GM23338 (cell line): ENCODE results near the gene RELCH. TPM values are rescaled to one million over a fixed set of nuclear protein-coding genes. Genes with fewer than 3 reads are reported as not detected.

ENCODE experiments used
- ATAC-seq: fragments of 200-7000 bp; cut with Tn5 transposase; 3 replicates; pipeline ENCODE4 v1.9.1; 2020
- DNase-seq: peaks from one replicate; pipeline ENCODE4 v3.0.0-alpha.2; 2015; ENCODE audit warnings: low spot score
- H2AFZ ChIP-seq: fragments of 200-600 bp; sonication (generic); 2 replicates; pipeline ENCODE4 v1.8.0; 2016; ENCODE audit warnings: antibody characterized with exemption, mild to moderate bottlenecking, moderate library complexity
- H3F3A ChIP-seq: fragments of 200-600 bp; sonication (generic); replicated peaks from 2 replicates; pipeline ENCODE4 v1.8.0; 2017; ENCODE audit warnings: antibody characterized with exemption, mixed run types, low read depth
- H3K27ac ChIP-seq: fragments of 200-600 bp; sonication (generic); 2 replicates; pipeline ENCODE4 v1.6.1; 2016; ENCODE audit warnings: low read depth
- H3K27me3 ChIP-seq: fragments of 200-600 bp; sonication (generic); 2 replicates; pipeline ENCODE4 v1.8.0; 2016; ENCODE audit warnings: mild to moderate bottlenecking, mixed run types, moderate library complexity; ENCODE audit not compliant: insufficient read depth
- H3K36me3 ChIP-seq: fragments of 200-600 bp; sonication (generic); 2 replicates; pipeline ENCODE4 v1.8.0; 2016; ENCODE audit warnings: mild to moderate bottlenecking; ENCODE audit not compliant: insufficient read depth
- H3K4me1 ChIP-seq: fragments of 200-600 bp; sonication (generic); 2 replicates; pipeline ENCODE4 v1.8.0; 2016; ENCODE audit warnings: mild to moderate bottlenecking, moderate library complexity; ENCODE audit not compliant: insufficient read depth
- H3K4me2 ChIP-seq: fragments of 200-600 bp; sonication (generic); 2 replicates; pipeline ENCODE4 v1.7.1; 2017; ENCODE audit warnings: mixed run types
- H3K4me3 ChIP-seq: fragments of 200-600 bp; sonication (generic); 2 replicates; pipeline ENCODE4 v1.6.1; 2016; ENCODE audit warnings: mixed run types
- H3K79me2 ChIP-seq: fragments of 200-600 bp; sonication (generic); replicated peaks from 2 replicates; pipeline ENCODE4 v1.8.0; 2017; ENCODE audit warnings: mild to moderate bottlenecking; ENCODE audit not compliant: insufficient read depth
- H3K9me2 ChIP-seq: fragments of 200-600 bp; sonication (generic); 2 replicates; pipeline ENCODE4 v1.8.0; 2017; ENCODE audit not compliant: insufficient read depth
- H4K20me1 ChIP-seq: fragments of 200-600 bp; sonication (generic); replicated peaks from 2 replicates; pipeline ENCODE4 v1.8.0; 2017; ENCODE audit warnings: mild to moderate bottlenecking; ENCODE audit not compliant: insufficient read depth
- H3K27ac Mint-ChIP-seq: 2 replicates; pipeline ENCODE4 v1.8.0; 2020; ENCODE audit warnings: inconsistent platforms, mild to moderate bottlenecking, moderate library complexity, mixed read lengths
- H3K27me3 Mint-ChIP-seq: 3 replicates; pipeline ENCODE4 v1.8.0; 2022; ENCODE audit warnings: low read depth, mild to moderate bottlenecking, moderate library complexity, mixed read lengths, inconsistent platforms; ENCODE audit not compliant: insufficient read depth, poor library complexity
- H3K36me3 Mint-ChIP-seq: 3 replicates; pipeline ENCODE4 v1.8.0; 2021; ENCODE audit warnings: low read depth, mild to moderate bottlenecking, inconsistent platforms, moderate library complexity, mixed read lengths
- H3K4me1 Mint-ChIP-seq: 3 replicates; pipeline ENCODE4 v1.8.0; 2020; ENCODE audit warnings: mild to moderate bottlenecking, inconsistent platforms, mixed read lengths
- H3K4me3 Mint-ChIP-seq: 3 replicates; pipeline ENCODE4 v1.8.0; 2021; ENCODE audit warnings: moderate library complexity, mild to moderate bottlenecking, inconsistent platforms, mixed read lengths
- H3K9me3 Mint-ChIP-seq: 3 replicates; pipeline ENCODE4 v1.8.0; 2020; ENCODE audit warnings: moderate library complexity, mild to moderate bottlenecking, inconsistent platforms, mixed read lengths
- CREB1 ChIP-seq: fragments of 250-450 bp; sonication (Bioruptor Pico); IDR thresholded peaks from 2 replicates; pipeline ENCODE4 v1.5.0; 2020; ENCODE audit warnings: low read depth, mild to moderate bottlenecking, moderate library complexity
- CTCF ChIP-seq, 2 experiments: fragments of 200-600 bp in 1 of 2; sonication (generic) in 1 of 2; conservative IDR thresholded peaks; 2 replicates each; pipeline versions ENCODE4 v1.5.1 to v1.6.1; 2016 to 2017; ENCODE audit warnings: antibody characterized with exemption in 2 of 2, low read depth in 2 of 2, mild to moderate bottlenecking in 2 of 2, moderate library complexity in 1 of 2
- EZH2 ChIP-seq: fragments of 200-600 bp; sonication (generic); IDR thresholded peaks from one replicate; pipeline ENCODE4 v1.8.0; 2017; ENCODE audit warnings: antibody characterized with exemption, mild to moderate bottlenecking, low read depth; ENCODE audit not compliant: unreplicated experiment
- NANOG ChIP-seq: IDR thresholded peaks from 2 replicates; pipeline ENCODE4 v1.6.1; 2016; ENCODE audit warnings: antibody characterized with exemption, borderline replicate concordance
- POLR2AphosphoS5 ChIP-seq: IDR thresholded peaks from 2 replicates; pipeline ENCODE4 v1.6.1; 2016; ENCODE audit warnings: antibody characterized with exemption, low read depth
- REST ChIP-seq: IDR thresholded peaks from one replicate; pipeline ENCODE4 v1.6.1; 2018; ENCODE audit warnings: antibody characterized with exemption; ENCODE audit not compliant: unreplicated experiment
- ZNF114 ChIP-seq: fragments of 250-450 bp; sonication (Bioruptor Pico); IDR thresholded peaks from 2 replicates; pipeline ENCODE4 v1.5.0; 2020; ENCODE audit warnings: mild to moderate bottlenecking, moderate library complexity
- ZNF331 ChIP-seq: fragments of 250-450 bp; sonication (Bioruptor Pico); IDR thresholded peaks from 2 replicates; pipeline ENCODE4 v1.5.0; 2020; ENCODE audit warnings: low read depth, mild to moderate bottlenecking, moderate library complexity
- ZNF462 ChIP-seq: fragments of 250-450 bp; sonication (Bioruptor Pico); IDR thresholded peaks from 2 replicates; pipeline ENCODE4 v1.5.0; 2020; ENCODE audit warnings: mild to moderate bottlenecking, moderate library complexity
- polyA plus RNA-seq: library from polyadenylated mRNA; unstranded; fragments of >200 nt; fragmentation: Nextera tagmentation; extraction: Ambion mirVana; gene quantifications from 2 replicates; pipeline ENCODE4 v1.2.1, GENCODE V29; 2016
- total RNA-seq: library from RNA; depleted of rRNA; stranded (reverse); fragments of >200 nt; shearing (Covaris generic); gene quantifications from 2 replicates; pipeline ENCODE4 v1.2.3, GENCODE V29; 2014

Gene RELCH
- total and polyA plus RNA-seq, 2 experiments from 2014 or later: 8.8 to 56.4 TPM

- TF ChIP-seq CTCF (conservative IDR thresholded peaks at IDR 0.05; ENCODE audit: low read depth in 2 of 2) (no peak), POLR2AphosphoS5 (no peak), ZNF331 (no peak), ZNF462 (CRISPR knock-in tag) (no peak), ZNF114 (CRISPR knock-in tag) (no peak)
Measured at GRCh38 chr18:62347089-62347506, 160.0 kb downstream of the RELCH start (continued).

GRCh38 chr18:62348474-62348873 lies 161.4 kb downstream of the RELCH start:
- Mint-ChIP-seq H3K4me3 (no peak overlapping the region), H3K36me3 (peaks cover 6% of the 10 kb centered on the region; the same call in 2 of the 3 replicates), H3K9me3 (no peaks in the 10 kb centered on the region), H3K27ac (no peak overlapping the region; the same call in 1 of the 2 replicates), H3K4me1 (peaks cover 49% of the 10 kb centered on the region), H3K27me3 (peaks cover 10% of the 10 kb centered on the region)
- Histone ChIP-seq H3K27ac (no peak overlapping the region), H3F3A (peaks cover 5% of the 10 kb centered on the region; the same call in 1 of the 2 replicates), H3K27me3 (no peaks in the 10 kb centered on the region), H3K9me2 (no peaks in the 10 kb centered on the region), H3K4me3 (no peak overlapping the region), H3K36me3 (no peaks in the 10 kb centered on the region), H2AFZ (no peak overlapping the region), H4K20me1 (no peaks in the 10 kb centered on the region), H3K4me1 (peaks cover 36% of the 10 kb centered on the region), H3K79me2 (no peaks in the 10 kb centered on the region), H3K4me2 (no peak overlapping the region)
- ATAC-seq: no peak
- DNase-seq: no peak
- TF ChIP-seq REST: no peak
- no peak for TF ChIP-seq CREB1 (CRISPR knock-in tag)
- TF ChIP-seq NANOG: no peak
- no peak for TF ChIP-seq EZH2
